A172 (cell line): Measurements from ENCODE around the gene VTI1A. TPM values are rescaled to one million over a fixed set of nuclear protein-coding genes. Genes with fewer than 3 reads are reported as not detected.
"Not testable (repeated sequence)": the region's sequence is repeated elsewhere in the genome, so short reads cannot be mapped to it uniquely, and the experiment has no call there.

Experiments
- DNase-seq: peaks from one replicate; pipeline ENCODE4 v3.0.0-alpha.2; 2015; ENCODE audit warnings: low spot score
- total RNA-seq: library from RNA; depleted of rRNA; stranded (reverse); fragments of >200 nt; shearing (Covaris generic); gene quantifications from 2 replicates; pipeline ENCODE4 v1.2.3, GENCODE V29; 2014

VTI1A gene
- total RNA-seq, 1 experiment from 2014 or later: 38.1 TPM

DNA sequence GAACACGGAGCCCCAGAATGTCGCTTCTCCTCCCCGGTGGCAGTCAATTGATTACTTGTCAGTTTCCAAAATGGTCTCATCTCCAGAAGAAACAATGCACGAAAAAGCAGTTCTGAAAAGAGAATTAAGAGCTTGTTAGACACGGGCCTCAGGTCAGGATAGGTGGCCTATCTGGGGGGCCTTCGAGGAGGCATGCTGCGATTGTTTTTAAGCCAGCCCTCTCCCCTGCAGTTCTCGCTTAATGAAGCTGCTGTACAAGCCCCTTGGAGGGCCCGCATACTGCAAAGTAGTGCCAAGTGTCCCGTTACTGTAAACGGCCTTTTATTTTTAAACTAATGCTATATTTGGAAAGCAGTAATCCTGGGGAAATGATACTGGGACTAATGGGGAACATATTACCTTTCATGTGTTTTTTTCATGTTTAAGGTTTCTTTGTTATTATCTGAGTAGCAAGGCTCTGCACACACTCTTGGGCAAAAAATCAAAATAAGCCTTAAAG, 388.3 kb downstream of the VTI1A start:
- no peak for DNase-seq

DNA sequence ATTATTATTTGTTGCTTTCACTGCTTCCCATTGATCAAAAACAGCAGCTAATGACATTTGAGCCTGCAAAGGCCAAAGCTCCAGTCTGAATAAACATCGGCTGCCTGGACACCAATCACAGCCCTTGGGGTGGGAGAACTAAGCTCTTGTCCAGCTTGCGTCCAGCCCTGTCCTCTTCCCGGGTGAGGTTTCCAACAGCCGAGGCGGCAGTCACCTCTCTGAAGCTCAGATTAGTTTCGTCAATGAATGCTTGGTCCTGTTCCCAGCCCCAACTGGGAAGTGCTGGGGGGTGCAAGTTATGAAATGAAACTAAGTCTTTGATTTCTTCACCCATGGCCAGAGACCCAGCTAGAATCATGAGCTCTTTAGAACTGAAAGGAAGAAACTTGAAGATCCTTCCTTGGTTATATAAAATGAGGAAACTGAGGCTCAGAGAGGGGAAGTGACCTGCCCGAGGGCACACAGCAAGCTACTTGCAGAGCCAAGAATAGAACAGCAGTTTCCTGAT, 389.0 kb downstream of the VTI1A start:
- DNase-seq: no peak

DNA sequence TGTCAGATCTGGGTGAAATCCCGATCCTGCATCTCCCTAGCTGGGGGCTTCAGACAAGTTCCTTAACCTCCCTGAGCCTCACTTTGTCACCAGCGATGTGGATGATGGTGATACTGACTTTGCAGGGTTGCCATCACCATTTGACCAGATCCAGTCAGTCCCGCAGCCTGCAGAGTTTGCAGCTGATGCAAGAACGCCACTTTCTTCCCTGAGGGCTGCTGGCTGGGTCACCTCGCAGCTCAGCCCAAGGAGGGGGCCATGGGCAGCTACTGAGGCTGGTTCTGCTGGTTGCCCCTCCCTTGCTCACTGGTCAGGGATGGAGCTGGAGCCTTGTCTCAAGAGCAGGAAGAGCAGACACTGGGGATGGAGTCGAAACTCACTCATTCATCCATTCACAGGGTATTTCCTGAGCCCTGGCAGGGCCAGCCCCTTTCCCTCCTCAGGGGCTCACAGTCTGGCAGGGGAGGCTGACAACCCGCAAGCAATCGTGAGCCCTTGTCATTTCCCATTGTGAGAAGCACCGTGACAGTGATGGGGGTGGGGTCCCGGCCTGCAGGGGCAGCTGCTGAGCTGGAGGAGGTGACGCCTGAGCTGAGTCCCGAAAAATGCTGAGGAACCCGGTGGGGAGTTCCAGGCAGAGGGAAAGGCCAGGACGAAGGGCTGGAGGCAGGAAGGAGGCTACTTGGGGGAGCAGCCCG, 391.9 kb downstream of the VTI1A start:
- DNase-seq: no peak

DNA sequence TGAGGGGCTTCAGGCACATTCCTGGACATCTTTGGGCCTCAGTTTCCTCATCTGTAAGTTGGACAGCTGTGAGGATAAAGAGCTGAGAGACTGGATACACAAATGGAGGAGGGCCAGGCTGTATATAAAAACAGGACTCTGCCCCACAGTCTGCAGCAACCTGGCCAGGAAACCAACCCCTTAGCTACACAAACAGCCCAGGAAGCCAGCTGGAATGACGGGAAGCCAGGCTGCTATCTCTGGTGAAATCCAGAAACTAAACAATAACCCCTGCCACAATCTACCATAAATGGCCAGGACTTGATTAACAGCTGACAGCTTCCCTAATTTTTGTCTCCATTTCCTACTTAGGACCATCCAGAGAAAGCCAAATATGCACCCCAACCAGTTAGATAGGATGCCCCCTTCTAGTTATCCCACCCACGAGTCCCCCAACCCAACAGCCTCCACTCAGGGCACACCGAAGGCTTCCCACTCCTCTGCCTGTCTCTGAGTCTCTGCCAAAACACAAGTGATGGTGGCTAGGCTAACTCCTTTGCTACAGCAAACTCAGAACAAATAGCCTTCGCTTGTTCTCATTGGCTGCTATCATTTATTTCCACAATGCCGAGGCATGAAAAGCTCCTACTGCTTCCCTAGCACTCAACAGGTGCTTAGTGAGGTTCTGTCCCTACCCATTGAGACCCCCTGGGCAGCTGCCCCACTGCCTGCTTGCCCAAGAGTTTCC, 393.1 kb downstream of the VTI1A start:
- no peak for DNase-seq

DNA sequence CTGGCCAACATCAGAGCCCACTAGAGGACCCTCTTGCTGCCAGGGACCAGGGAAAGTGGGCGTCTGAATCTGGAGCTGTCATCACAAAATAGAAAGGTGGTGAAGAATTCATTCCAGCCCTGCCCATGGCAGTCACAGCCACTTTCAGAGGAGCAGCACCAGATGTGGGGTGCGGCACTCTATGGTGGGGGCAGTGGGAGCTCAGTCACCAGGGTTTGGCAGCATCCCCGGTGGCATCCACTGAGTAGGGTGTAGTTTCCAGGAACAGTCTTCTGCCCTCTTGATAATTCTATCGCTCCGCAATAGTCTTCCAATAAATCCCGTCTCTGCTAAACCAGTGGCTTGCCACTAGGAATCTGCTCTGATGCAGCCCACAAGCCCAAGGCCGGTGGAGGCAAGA, 394.5 kb downstream of the VTI1A start:
- DNase-seq: no peak

DNA sequence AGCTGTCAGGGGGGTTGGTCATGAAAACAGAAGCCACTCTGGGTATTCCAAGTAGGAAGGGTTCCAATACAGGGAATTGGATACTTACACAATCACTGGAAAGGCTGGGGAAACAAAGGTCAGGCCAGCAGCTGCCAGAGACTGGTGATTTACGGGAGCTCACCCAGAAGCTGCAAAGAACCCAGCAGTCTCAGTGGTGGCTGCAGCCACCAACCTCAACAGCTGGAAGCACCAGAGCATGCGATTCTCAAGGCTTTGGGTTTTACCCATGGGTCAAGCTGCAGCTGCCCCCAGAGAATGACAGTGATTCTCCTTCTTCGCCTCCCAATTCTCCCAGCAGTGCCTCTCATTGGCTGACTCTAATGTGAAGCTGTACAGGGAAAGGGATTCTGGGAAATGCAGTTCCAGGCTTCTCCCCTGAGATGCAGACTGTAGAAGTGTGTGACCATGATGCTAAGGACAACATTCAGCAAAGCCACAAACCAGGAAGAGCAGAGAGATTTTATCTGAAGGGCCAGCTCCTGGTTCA, 395.9 kb downstream of the VTI1A start:
- no peak for DNase-seq

DNA sequence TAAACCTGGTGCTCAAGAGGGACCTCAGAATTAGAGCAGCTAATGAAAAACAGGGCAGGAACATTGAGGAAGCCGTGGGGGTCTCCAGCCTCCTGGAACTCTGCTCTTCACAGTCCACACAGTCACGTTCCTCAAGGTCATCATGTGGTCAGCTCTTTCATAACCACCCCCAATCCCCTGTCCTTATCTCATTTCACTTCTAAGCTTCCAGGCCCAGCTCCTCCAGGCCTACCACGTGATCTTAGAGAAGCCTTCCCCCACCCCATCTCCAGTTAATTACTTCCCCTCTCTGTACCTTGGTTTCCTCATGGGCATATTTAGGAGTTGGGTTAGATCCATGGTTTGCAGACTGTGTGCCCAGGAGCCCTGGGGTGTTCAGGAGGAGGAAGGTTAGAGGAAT, 396.6 kb downstream of the VTI1A start:
- no peak for DNase-seq

DNA sequence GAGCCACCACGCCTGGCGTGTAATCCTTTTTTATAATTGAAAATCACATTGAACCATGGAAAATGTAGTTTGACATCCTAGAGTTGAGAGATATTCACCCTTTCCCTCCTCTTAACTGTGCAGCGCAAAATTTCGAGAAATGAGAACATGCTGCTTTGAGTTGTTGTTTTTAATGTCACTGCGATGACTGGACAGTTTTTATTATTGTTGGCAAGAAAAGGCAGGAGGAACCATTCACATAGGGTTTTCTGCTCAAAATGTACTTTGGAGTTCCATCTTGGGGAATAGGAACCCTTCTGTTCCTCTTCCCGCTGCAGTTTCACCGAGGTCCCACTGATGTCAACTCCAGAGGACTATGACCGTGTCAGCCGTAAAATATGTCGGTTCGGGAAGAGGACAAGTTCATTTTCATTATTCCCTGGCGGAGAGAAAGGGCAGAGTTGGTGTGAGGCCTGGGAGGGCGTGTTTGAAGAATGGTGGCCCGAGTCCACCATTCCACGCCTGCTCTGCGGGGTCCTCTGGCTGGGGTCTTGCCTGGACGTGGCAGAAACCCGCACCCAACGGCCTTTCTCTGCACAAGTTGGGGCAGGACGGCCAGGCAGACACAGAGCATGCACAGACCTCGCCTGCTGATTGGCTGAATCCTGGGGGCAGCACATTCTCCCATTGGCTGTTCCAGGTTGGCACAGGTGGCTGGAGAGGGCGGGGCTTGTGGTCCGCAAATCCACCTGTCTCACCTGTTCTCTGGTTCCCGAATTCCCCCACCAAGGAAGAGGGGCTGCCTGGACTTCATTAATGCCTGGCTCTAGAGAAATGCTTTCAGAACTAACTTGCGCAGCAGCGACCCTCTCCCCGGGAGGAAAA, 397.9 kb downstream of the VTI1A start:
- DNase-seq: no peak

DNA sequence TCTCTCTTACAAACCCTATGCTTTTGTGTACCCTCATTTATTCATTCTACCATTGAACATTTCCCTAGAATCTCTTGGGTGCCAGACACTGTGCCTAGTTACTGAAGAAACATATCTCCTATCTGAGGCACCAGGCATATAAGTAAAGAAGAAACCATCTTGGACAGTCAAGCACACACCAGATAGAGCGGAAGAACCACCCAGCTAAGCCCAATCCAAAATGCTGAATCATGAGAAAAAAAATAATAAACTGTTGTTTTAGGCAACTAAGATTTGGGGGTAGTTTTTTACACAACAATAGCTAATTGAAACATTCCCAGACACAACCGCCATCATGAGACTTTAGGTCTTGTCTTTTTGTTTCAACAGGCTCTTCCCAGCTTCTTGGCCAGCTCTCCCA, 400.8 kb downstream of the VTI1A start:
- no peak for DNase-seq

DNA sequence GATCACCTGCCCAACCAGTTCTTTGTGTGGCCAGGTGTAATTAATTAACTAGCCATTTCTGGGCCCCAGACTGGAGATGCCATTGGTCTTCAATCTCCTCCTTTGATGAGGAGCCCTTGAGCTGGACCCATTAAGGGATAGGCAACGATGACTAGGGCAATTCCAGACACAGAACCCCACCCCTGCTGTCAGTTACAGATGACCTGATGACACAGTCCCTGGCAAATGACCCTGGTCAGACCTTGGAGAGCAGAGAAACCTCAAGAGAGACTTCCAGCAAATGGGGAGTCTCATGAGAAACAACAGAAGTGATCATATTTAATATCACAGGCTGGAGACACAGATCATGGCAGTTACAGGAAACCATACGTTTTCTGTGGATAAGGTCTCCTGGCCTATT, 401.2 kb downstream of the VTI1A start:
- no peak for DNase-seq

DNA sequence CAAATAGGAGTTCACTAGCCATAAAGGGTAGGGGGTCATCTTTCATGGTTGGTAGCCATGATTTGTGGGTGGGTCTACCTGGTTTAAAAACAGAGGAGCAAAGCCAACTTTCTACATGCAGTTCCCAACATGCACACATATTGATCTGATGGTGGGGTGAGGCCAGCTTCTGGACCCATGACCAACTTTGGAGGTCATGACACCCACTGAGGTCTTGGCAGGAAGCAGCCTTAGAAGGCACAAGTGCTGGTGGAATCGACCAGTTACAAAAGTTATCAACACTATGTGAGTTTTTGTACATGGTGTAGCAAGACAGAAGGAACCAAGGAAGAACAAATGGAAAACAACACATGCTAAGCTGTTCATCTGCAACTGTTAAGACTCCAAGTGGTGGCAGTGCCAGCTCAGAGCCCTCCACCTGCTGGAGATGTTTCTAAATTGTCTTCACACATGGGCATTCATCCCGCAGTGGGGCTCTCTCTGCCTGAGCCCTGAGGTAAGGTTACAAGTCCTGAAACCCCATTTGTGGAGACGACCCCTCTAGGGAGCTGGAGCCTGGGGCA, 401.9 kb downstream of the VTI1A start:
- DNase-seq: no peak

DNA sequence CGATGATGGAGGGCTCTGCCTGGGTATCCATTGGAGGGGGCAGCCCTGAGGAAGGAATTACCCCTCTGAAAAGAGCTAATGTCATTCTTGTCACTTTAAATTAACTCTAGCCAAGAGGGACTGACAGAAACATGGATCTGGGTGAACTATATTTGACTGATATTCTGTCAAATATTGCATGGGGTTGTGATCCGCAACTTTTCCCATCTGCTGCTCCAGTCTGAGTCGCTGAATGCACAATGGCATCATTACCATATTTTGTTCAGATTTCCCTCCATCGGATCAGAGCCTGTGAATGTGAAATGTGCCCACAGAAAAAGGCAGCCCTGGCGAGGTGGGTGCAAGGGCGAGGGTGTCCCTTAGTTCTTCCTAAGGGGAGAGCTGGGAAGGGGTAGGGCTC, 402.5 kb downstream of the VTI1A start:
- no peak for DNase-seq

DNA sequence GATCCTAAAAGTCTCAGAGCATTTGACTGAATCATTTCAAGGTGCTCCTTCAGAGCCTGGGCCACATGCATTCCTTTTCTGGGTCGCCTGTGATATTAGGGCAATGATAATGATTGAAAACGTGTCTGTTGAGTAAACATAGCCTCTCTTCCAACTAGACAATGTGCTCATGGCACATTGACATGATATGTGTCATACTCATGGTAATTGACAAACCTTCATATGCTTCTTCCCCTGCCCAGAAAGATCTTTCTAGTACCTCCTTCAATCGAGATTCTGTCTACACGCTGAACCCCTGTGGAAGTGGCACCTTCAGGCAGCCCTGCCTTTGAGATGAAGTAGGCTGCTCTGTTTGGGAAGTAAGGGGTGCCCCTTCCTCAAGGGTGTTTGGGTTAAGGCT, 404.2 kb downstream of the VTI1A start:
- DNase-seq: no peak

DNA sequence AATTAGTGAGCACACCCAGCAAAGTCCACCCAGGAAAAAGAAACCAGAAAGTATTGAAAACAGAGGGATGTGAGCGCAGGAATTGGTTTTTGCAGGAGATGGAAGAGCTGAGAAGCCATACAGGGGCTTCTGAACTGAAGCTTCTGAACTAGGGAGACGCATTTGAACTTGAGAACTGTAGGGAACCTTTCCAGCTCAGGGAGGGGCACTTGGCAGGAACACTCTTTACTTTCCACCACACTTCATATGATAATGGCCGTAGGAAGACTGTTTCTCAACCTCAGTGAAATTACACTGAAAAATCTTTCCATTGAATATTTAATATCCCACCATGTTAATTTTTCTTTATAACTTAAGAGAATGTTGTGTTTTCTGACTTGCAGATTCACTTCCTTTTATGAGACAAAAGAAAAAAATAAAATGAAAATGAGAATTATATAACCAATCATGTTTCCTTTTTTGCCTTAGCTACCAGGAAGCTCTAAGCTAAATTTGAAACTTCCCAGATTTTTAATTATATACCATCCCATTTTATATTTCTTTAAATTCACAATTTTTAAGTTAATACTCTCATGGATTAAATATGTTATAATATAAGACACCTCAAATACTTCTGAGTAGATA, 404.7 kb downstream of the VTI1A start:
- DNase-seq: no peak

DNA sequence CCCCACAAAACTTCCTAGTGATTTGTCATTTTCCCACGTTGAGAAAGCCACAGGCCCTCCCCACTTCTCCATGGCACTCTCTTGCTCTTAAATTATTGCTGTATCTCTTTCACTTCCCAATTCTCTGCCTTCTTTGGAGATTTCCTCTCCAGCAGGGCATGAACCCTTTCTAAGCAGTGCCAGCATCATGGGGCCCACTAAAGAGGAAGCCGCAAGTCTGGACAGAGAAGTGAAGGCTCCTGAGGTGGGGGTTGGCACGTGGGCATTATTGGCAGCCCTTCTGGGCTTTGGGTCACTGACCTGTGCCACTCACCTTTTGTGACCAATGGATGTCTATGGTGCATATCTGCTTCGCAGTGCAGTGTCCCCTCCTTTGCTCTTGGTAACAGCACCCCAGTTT, 405.3 kb downstream of the VTI1A start:
- no peak for DNase-seq

DNA sequence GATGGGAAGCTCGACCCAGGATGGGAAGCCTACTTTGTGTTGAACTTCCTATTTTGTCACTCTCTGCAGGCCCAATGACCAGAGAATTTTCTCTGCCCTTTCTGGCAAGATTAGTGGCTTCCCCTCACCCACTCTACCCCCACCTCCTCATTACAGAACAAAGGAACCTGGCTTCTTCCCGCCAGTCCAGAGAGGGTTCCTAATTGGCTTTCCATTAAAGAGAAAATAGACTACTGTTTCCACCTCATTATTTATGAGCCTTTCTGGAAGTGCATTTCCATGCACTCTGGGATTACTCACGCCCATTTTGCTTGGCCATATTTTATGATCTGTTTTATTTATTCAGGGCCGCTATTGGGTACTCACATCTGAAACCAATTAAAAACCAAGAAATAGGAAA, 408.1 kb downstream of the VTI1A start:
- no peak for DNase-seq

DNA sequence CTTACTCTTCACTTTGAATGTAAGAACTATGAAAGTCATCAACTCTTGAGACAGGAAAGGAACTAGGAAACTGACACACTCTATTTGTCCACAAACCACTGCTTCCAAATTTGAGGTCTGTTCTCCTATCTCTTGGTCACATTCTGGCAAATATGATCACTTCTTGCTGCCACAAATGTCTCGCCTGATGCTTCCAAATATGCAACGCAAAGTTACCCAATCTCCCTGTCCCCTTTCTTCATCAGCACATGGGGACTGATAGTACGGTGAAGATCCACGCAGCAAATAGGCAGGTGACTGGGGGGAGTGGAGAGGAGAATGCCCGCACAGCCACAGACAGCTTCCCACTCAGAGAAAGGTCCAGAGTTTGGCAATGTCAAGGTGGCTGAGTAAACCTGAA, 410.5 kb downstream of the VTI1A start:
- no peak for DNase-seq

DNA sequence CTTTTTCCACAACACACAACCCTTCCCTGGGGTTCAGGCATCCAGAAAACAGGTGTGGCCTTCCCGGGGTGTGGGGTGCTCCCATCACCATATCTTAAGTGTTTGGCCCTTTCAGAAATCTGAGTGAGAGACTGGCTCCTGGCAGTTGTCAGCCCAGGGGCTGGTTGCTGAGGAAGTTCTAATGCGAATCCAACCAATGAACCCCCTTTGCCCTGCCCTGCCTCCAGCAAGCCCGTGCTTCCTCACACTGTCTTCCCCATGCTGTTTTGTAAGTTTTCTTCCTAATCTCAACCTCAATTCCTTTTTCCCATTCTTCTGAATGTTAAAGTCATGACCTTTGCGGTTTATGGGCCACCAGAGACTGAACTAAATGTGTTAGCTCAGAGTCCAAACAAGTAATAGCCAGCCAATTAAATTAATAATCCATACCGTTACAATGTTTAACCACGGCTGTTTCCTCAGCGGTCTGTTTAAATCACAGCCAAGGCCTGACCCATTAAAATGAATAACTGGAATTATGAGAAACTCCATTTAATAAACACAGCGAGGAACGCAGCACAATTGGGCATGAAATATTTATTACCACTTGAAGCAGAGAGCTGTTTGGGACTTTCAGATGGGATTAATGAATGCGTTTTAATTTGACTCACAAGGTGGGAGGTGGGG, 412.1 kb downstream of the VTI1A start:
- no peak for DNase-seq

DNA sequence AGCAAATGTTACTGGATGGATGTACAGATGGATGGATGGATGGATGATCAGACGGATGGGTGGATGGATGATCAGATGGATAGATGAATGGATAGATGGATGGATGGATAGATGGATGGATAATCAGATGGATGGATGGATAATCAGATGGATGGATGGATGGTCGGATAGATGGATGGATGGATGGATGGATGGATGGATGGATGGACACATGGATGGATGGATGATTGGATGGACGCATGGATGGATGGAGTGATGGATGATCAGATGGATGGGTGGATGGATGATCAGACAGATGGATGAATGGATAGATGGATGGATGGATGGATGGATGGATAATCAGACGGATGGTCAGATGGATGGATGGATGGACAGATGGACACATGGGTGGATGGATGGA, 412.8 kb downstream of the VTI1A start:
- DNase-seq: no peak

DNA sequence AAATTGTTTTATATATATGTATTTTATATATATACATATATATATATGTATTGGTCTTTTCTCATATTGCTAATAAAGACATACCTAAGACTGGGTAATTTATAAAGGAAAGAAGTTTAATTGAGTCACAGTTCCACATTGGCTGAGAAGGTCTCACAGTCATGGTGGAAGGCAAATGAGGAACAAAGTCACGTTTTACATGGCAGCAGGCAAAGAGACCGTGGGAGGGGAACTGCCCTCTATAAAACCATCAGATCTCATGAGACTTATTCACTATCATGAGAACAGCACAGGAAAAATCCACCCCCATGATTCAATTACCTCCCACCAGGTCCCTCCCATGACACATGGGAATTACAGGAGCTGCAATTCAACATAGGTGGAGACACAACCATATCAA, 416.4 kb downstream of the VTI1A start:
- DNase-seq: not testable (repeated sequence)
